ENCODE measurements around the gene NR6A1. TPM values are rescaled to one million over a fixed set of nuclear protein-coding genes. Genes with fewer than 3 reads are reported as not detected.

NR6A1 gene
- total RNA-seq, 1 donor = 0.36 TPM

DNA sequence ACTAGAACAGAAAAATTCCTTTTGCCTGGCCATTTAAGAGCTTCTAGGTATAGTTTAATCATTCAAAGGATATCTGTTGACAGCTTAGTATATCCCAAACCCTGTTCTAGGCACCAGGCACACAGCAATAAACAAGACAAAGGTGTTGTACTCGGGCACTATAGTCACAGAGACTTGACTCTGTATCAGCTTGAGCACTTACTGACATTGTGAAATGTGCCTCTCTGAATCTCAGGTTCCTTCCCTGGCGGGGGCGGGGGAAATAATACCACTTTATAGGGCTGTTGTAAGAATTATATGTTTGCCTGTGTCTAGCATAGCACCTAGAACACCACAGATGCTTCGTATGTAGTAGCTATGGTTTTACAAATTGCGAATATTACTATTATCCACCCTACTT is 104.5 kb downstream of the NR6A1 start:
- Histone ChIP-seq H3K36me3 (ENCODE audit: insufficient read depth, low read length) (no peaks in the 10 kb centered on the region), H3K4me1 (ENCODE audit: insufficient read depth, low read length) (peaks cover 19% of the 10 kb centered on the region), H3K4me2 (ENCODE audit: insufficient read depth, low read length) (no peak overlapping the region), H3K27me3 (ENCODE audit: insufficient read depth, low read length) (no peaks in the 10 kb centered on the region), H3K9me3 (ENCODE audit: low read depth, low read length) (no peaks in the 10 kb centered on the region), H3K79me2 (ENCODE audit: insufficient read depth, low read length) (peaks cover 48% of the 10 kb centered on the region), H4K20me1 (ENCODE audit: insufficient read depth, low read length) (peaks cover 22% of the 10 kb centered on the region), H3K4me3 (ENCODE audit: insufficient read depth, low read length) (no peak overlapping the region), H2AFZ (ENCODE audit: low read length) (no peak overlapping the region), H3K27ac (ENCODE audit: low read depth, low read length) (no peak overlapping the region)
- DNase-seq (ENCODE audit: insufficient read length, low spot score, missing footprints) = no peak
- TF ChIP-seq, protein P1, sequence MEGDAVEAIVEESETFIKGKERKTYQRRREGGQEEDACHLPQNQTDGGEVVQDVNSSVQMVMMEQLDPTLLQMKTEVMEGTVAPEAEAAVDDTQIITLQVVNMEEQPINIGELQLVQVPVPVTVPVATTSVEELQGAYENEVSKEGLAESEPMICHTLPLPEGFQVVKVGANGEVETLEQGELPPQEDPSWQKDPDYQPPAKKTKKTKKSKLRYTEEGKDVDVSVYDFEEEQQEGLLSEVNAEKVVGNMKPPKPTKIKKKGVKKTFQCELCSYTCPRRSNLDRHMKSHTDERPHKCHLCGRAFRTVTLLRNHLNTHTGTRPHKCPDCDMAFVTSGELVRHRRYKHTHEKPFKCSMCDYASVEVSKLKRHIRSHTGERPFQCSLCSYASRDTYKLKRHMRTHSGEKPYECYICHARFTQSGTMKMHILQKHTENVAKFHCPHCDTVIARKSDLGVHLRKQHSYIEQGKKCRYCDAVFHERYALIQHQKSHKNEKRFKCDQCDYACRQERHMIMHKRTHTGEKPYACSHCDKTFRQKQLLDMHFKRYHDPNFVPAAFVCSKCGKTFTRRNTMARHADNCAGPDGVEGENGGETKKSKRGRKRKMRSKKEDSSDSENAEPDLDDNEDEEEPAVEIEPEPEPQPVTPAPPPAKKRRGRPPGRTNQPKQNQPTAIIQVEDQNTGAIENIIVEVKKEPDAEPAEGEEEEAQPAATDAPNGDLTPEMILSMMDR (IDR thresholded peaks at IDR 0.05; ENCODE audit: extremely low read depth, low read depth, low read length) = no peak

DNA sequence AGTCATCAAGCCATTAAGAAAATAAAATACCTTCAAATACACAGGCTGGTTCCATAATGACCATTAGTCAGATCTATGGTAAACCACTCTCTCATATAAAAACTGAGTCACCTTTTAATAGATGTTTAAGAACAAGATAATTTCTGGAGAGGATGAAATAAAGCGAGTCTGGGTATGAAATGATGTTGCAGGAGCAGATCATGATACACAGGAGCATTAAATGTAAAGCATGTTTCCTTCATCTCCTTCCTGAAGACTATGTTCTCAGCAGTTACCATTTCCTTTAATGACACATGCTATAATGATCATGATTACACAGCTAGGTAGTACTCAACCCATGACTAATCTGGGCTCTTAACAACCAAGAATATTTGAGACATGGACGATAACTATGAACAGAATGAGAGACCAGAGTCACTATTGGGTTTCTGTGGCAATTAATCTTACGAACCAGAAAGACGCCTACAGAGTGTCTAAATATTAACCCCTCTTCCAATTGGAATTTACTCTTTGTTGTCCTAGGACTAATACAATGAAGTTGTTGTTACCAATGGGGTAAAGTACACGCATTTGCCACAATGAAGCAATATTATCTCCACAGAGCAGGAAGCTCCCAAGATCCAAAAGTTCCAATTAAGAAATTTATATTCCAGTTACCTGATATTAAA is 105.6 kb downstream of the NR6A1 start:
- H3K4me1 ChIP-seq (ENCODE audit: insufficient read depth, low read length) = peaks cover 26% of the 10 kb centered on the region
- H3K36me3 ChIP-seq (ENCODE audit: insufficient read depth, low read length) = no peaks in the 10 kb centered on the region
- no peak overlapping the region for H2AFZ ChIP-seq (ENCODE audit: low read length)
- H3K27ac ChIP-seq (ENCODE audit: low read depth, low read length) = peak overlapping the region; percentile 39
- TF ChIP-seq, protein P1 (IDR thresholded peaks at IDR 0.05; ENCODE audit: extremely low read depth, low read depth, low read length) = no peak
- H4K20me1 ChIP-seq (ENCODE audit: insufficient read depth, low read length) = peaks cover 22% of the 10 kb centered on the region
- H3K4me3 ChIP-seq (ENCODE audit: insufficient read depth, low read length) = no peak overlapping the region
- H3K27me3 ChIP-seq (ENCODE audit: insufficient read depth, low read length) = no peaks in the 10 kb centered on the region
- peak; percentile 63 for DNase-seq (ENCODE audit: insufficient read length, low spot score, missing footprints)
- no peaks in the 10 kb centered on the region for H3K9me3 ChIP-seq (ENCODE audit: low read depth, low read length)
- peaks cover 54% of the 10 kb centered on the region for H3K79me2 ChIP-seq (ENCODE audit: insufficient read depth, low read length)
- peak overlapping the region; percentile 23 for H3K4me2 ChIP-seq (ENCODE audit: insufficient read depth, low read length)

DNA sequence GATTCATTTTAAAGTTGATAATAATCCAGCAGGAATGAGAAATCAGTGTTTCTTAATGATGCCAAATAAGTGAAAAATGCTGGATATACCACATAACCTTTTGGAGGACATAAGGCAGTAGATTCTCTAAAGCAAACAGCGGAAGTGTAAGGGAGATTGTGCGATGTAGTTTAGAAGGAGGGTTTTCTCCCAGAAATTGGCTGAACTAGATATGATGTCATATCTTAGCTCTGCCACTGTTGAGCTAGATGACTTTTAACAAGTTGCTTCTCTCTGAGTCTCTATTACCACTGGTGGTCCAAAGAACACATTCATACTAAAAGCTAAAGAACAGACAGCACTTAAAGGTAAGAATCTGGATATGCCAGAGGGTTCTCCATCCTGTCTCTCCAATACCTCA is 107.0 kb downstream of the NR6A1 start:
- Histone ChIP-seq H4K20me1 (ENCODE audit: insufficient read depth, low read length) (peaks cover 10% of the 10 kb centered on the region), H3K4me1 (ENCODE audit: insufficient read depth, low read length) (peaks cover 27% of the 10 kb centered on the region), H3K9me3 (ENCODE audit: low read depth, low read length) (no peaks in the 10 kb centered on the region), H3K4me3 (ENCODE audit: insufficient read depth, low read length) (no peak overlapping the region), H3K79me2 (ENCODE audit: insufficient read depth, low read length) (peaks cover 52% of the 10 kb centered on the region), H2AFZ (ENCODE audit: low read length) (no peak overlapping the region), H3K27ac (ENCODE audit: low read depth, low read length) (no peak overlapping the region), H3K27me3 (ENCODE audit: insufficient read depth, low read length) (no peaks in the 10 kb centered on the region), H3K4me2 (ENCODE audit: insufficient read depth, low read length) (no peak overlapping the region), H3K36me3 (ENCODE audit: insufficient read depth, low read length) (no peaks in the 10 kb centered on the region)
- TF ChIP-seq, protein P1 (IDR thresholded peaks at IDR 0.05; ENCODE audit: extremely low read depth, low read depth, low read length) = no peak
- DNase-seq (ENCODE audit: insufficient read length, low spot score, missing footprints) = no peak

DNA sequence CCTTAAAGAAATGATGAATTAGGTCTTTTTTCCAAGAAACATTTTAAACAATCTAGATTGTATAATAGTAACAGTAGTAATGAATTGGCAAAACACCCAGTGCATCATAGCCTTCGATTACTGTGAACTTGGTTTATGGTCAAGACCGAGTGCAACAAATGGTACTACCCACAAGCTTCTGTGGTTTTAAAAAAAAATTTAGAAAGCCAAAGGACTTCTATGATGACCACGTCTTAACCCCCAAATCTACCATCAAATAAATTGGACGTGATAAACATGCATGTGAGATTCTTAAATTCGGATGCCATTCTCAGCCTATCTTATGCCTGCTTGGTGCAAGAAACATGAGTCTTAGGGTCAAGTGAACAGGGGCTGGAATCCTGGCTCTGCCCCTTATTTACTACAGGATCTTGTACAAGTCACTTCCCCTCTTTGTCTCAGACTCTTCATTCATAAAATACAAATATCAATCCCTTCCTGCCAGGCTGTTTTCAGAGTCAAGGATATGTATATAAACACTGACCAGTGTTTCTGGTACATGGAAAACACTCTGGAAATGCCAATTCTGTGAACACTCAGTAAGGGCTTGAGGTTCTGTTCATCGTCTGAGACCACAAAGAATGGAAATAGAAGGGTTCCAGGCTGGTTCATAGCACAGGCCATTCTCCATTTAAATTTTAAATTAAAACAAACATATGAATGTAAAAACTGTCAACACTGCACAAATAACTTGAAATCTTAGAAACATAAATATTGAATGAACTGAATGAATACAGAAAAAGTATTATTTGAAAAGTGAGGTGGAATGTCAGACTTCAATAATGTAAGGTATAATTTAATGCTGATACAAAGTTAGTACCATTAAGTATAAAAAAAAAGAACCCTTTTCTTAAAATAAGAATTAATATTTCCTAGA is 107.8 kb downstream of the NR6A1 start:
- Histone ChIP-seq H3K4me1 (ENCODE audit: insufficient read depth, low read length) (peaks cover 27% of the 10 kb centered on the region), H3K9me3 (ENCODE audit: low read depth, low read length) (no peaks in the 10 kb centered on the region), H3K27ac (ENCODE audit: low read depth, low read length) (no peak overlapping the region), H3K36me3 (ENCODE audit: insufficient read depth, low read length) (no peaks in the 10 kb centered on the region), H3K4me3 (ENCODE audit: insufficient read depth, low read length) (no peak overlapping the region), H4K20me1 (ENCODE audit: insufficient read depth, low read length) (peaks cover 10% of the 10 kb centered on the region), H3K79me2 (ENCODE audit: insufficient read depth, low read length) (peaks cover 52% of the 10 kb centered on the region), H3K27me3 (ENCODE audit: insufficient read depth, low read length) (no peaks in the 10 kb centered on the region), H2AFZ (ENCODE audit: low read length) (no peak overlapping the region), H3K4me2 (ENCODE audit: insufficient read depth, low read length) (no peak overlapping the region)
- DNase-seq (ENCODE audit: insufficient read length, low spot score, missing footprints) = no peak
- TF ChIP-seq, protein P1 (IDR thresholded peaks at IDR 0.05; ENCODE audit: extremely low read depth, low read depth, low read length) = no peak

All from osteoblast (primary cell).